ENCODE results near the gene KLRK1.
"Not testable (repeated sequence)": the region's sequence is repeated elsewhere in the genome, so short reads cannot be mapped to it uniquely, and the experiment has no call there.

KLRK1 gene

GRCh38 chr12:10361622-10362021 lies 28.2 kb downstream of the KLRK1 start:
- no peak for DNase-seq

- DNase-seq, result peak; percentile 32
These were observed 28.8 kb downstream of the KLRK1 start for GRCh38 chr12:10361084-10361483.

GRCh38 chr12:10358969-10359368 lies 30.9 kb downstream of the KLRK1 start:
- no peak for DNase-seq

- no peak for DNase-seq
These were observed 31.7 kb downstream of the KLRK1 start for GRCh38 chr12:10358131-10358530.

GRCh38 chr12:10354502-10354901 lies 35.3 kb downstream of the KLRK1 start:
- no peak for DNase-seq

GRCh38 chr12:10354071-10354470 lies 35.8 kb downstream of the KLRK1 start:
- DNase-seq, result no peak

- not testable (repeated sequence) for DNase-seq
These were observed 38.4 kb downstream of the KLRK1 start for GRCh38 chr12:10351457-10351856.

- no peak for DNase-seq
These were observed 47.8 kb downstream of the KLRK1 start for GRCh38 chr12:10341892-10342509.

- DNase-seq, result not testable (repeated sequence)
These were observed 48.9 kb downstream of the KLRK1 start for GRCh38 chr12:10340946-10341345.

- DNase-seq, result no peak
These were observed 50.6 kb downstream of the KLRK1 start for GRCh38 chr12:10339053-10339840.

- not testable (repeated sequence) for DNase-seq
These were observed 51.4 kb downstream of the KLRK1 start for GRCh38 chr12:10338470-10338869.

- DNase-seq, result not testable (repeated sequence)
These were observed 53.6 kb downstream of the KLRK1 start for GRCh38 chr12:10336196-10336595.

- DNase-seq, result peak; percentile 63
These were observed 58.1 kb downstream of the KLRK1 start for GRCh38 chr12:10331642-10332239.

- not testable (repeated sequence) for DNase-seq
These were observed 61.1 kb downstream of the KLRK1 start for GRCh38 chr12:10328691-10329090.

Measured in midbrain (tissue), 1 donor.